Mesendoderm (in vitro differentiated cells): ENCODE data around the gene CCDC112. TPM values are rescaled to one million over a fixed set of nuclear protein-coding genes. Genes with fewer than 3 reads are reported as not detected.

Experiments used
- DNase-seq: peaks from one replicate; pipeline ENCODE4 v3.0.0; 2013
- H2AK5ac ChIP-seq: 2 replicates; pipeline ENCODE4 v1.6.1; 2013; ENCODE audit warnings: low read length, inconsistent platforms
- H2BK120ac ChIP-seq: 2 replicates; pipeline ENCODE4 v1.6.1; 2013; ENCODE audit warnings: low read depth, mild to moderate bottlenecking, low read length, moderate library complexity, mixed read lengths
- H2BK15ac ChIP-seq: replicated peaks from 2 replicates; pipeline ENCODE4 v1.6.1; 2013; ENCODE audit warnings: low read depth, mild to moderate bottlenecking, moderate library complexity
- H2BK5ac ChIP-seq: 2 replicates; pipeline ENCODE4 v1.6.1; 2013; ENCODE audit warnings: low read length, inconsistent platforms
- H3K18ac ChIP-seq: 2 replicates; pipeline ENCODE4 v1.6.1; 2013; ENCODE audit warnings: mild to moderate bottlenecking, low read length, mixed read lengths
- H3K23ac ChIP-seq: one replicate; pipeline ENCODE4 v1.6.1; 2013; ENCODE audit warnings: low read length
- H3K27ac ChIP-seq: 2 replicates; pipeline ENCODE4 v1.5.1; 2013; ENCODE audit warnings: low read depth, mild to moderate bottlenecking, inconsistent platforms, low read length, moderate library complexity
- H3K27me3 ChIP-seq: 2 replicates; pipeline ENCODE4 v1.6.1; 2013; ENCODE audit warnings: low read length, control low read depth, mild to moderate bottlenecking, inconsistent platforms; ENCODE audit not compliant: insufficient read depth, poor library complexity
- H3K36me3 ChIP-seq: 2 replicates; pipeline ENCODE4 v1.6.1; 2013; ENCODE audit warnings: low read length, inconsistent platforms; ENCODE audit not compliant: control insufficient read depth, insufficient read depth
- H3K4ac ChIP-seq: one replicate; pipeline ENCODE4 v1.6.1; 2013; ENCODE audit warnings: low read depth, mild to moderate bottlenecking, low read length, moderate library complexity
- H3K4me1 ChIP-seq: 2 replicates; pipeline ENCODE4 v1.6.1; 2013; ENCODE audit warnings: low read depth, low read length, inconsistent platforms; ENCODE audit not compliant: control insufficient read depth
- H3K4me2 ChIP-seq: 2 replicates; pipeline ENCODE4 v1.6.1; 2013; ENCODE audit warnings: low read length
- H3K4me3 ChIP-seq: 2 replicates; pipeline ENCODE4 v1.5.1; 2013; ENCODE audit warnings: mild to moderate bottlenecking, low read length
- H3K56ac ChIP-seq: one replicate; pipeline ENCODE4 v1.6.1; 2013; ENCODE audit warnings: low read length
- H3K79me1 ChIP-seq: 2 replicates; pipeline ENCODE4 v1.6.1; 2013; ENCODE audit warnings: low read length, inconsistent platforms
- H3K79me2 ChIP-seq: 2 replicates; pipeline ENCODE4 v1.6.1; 2013; ENCODE audit warnings: mild to moderate bottlenecking, low read length; ENCODE audit not compliant: control insufficient read depth, insufficient read depth
- H3K9ac ChIP-seq: 2 replicates; pipeline ENCODE4 v1.6.1; 2013; ENCODE audit warnings: low read length, inconsistent platforms
- H4K5ac ChIP-seq: one replicate; pipeline ENCODE4 v1.6.1; 2013; ENCODE audit warnings: low read length
- H4K8ac ChIP-seq: one replicate; pipeline ENCODE4 v1.6.1; 2013; ENCODE audit warnings: low read depth, mild to moderate bottlenecking, control low read depth, low read length, moderate library complexity
- WGBS: extraction: QIAGEN DNeasy Blood & Tissue Kit; methylation state at CpG from one replicate; pipeline ENCODE4 v1.1.7; 2013; ENCODE audit warnings: low lambda C conversion rate, missing lambda C conversion rate; ENCODE audit not compliant: insufficient coverage; ENCODE audit errors: extremely low coverage; 5-methylcytosine and 5-hydroxymethylcytosine counted together
- small RNA-seq: library from polyadenylated mRNA; stranded (forward); fragments of <200 nt; extraction: miRNeasy Mini kit (QIAGEN cat#:217004); gene quantifications from one replicate; pipeline ENCODE3, GENCODE V24; 2013; ENCODE audit not compliant: insufficient read depth

The CCDC112 gene

GRCh38 chr5:115236599-115236998, 59.9 kb downstream of the CCDC112 start:
- no peak overlapping the region for H3K27ac ChIP-seq
- H3K79me1 ChIP-seq: no peaks in the 10 kb centered on the region
- H3K4me3 ChIP-seq: no peak overlapping the region
- no peak overlapping the region for H3K56ac ChIP-seq
- no peak overlapping the region for H3K18ac ChIP-seq
- H3K27me3 ChIP-seq: no peaks in the 10 kb centered on the region
- no peak overlapping the region for H3K4me2 ChIP-seq
- no peak overlapping the region for H2BK5ac ChIP-seq
- no peak overlapping the region for H2BK15ac ChIP-seq
- no peak overlapping the region for H2BK120ac ChIP-seq
- no peak overlapping the region for H3K23ac ChIP-seq
- no peaks in the 10 kb centered on the region for H3K36me3 ChIP-seq
- no peak overlapping the region for H4K5ac ChIP-seq
- no peak overlapping the region for H4K8ac ChIP-seq
- H3K79me2 ChIP-seq: no peaks in the 10 kb centered on the region
- no peak overlapping the region for H2AK5ac ChIP-seq
- no peak overlapping the region for H3K9ac ChIP-seq
- no peak overlapping the region for H3K4ac ChIP-seq
- no CpG with 5 or more reads among the region's 2 CpGs for WGBS
- DNase-seq: no peak
- H3K4me1 ChIP-seq: no peaks in the 10 kb centered on the region

DNA sequence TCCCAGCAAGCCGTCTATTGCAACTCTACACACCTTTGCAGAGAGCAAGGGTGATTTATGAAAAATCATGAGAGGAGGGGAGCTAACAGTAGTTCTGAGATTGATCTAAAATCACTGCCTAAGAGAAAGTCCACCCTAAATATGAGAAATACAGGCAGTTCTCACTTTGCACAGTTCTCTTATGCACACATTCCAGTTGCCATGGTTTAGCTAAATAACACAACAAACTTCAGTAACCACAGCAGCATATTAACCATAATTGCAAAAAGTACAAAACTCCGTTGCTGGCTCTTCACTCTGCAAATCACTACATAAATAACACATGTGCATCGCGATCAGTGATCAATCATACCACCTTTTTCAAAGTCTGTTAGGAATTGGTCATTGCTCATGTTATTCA, 64.9 kb downstream of the CCDC112 start:
- WGBS: no CpG with 5 or more reads among the region's 4 CpGs
- DNase-seq: no peak
- Histone ChIP-seq H3K27ac (no peak overlapping the region), H3K4me2 (no peak overlapping the region), H4K5ac (no peak overlapping the region), H3K4me1 (no peaks in the 10 kb centered on the region), H3K79me1 (no peaks in the 10 kb centered on the region), H2AK5ac (no peak overlapping the region), H3K4ac (no peak overlapping the region), H2BK15ac (no peak overlapping the region), H3K27me3 (no peaks in the 10 kb centered on the region), H3K56ac (no peak overlapping the region), H3K79me2 (no peaks in the 10 kb centered on the region), H2BK5ac (no peak overlapping the region), H2BK120ac (no peak overlapping the region), H3K18ac (no peak overlapping the region), H3K4me3 (no peak overlapping the region), H3K23ac (no peak overlapping the region), H3K36me3 (no peaks in the 10 kb centered on the region), H4K8ac (no peak overlapping the region), H3K9ac (no peak overlapping the region)

DNA sequence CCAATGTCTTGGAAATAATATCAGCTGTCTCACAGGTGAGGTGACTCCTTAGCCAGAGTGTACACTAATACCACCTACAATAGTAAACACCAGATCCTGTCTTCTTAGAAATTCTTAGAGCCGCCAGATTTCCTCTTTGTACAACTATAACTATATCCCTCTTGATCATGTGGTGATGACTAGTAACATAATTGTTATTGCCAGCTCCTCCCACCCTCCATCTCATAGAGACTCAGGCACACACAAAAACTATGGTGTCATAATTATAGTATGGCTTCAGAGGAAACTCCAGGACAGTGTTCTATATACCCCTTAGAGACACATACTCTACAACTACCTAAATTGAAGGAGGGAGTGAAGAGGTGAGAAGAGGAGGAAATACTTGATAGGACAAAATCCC, 66.8 kb downstream of the CCDC112 start:
- Histone ChIP-seq H3K9ac (no peak overlapping the region), H2BK120ac (no peak overlapping the region), H3K4ac (no peak overlapping the region), H3K23ac (no peak overlapping the region), H3K4me3 (no peak overlapping the region), H3K4me2 (no peak overlapping the region), H2BK5ac (no peak overlapping the region), H3K27ac (no peak overlapping the region), H4K8ac (no peak overlapping the region), H3K36me3 (no peaks in the 10 kb centered on the region), H3K18ac (no peak overlapping the region), H3K4me1 (no peaks in the 10 kb centered on the region), H3K27me3 (no peaks in the 10 kb centered on the region), H2BK15ac (no peak overlapping the region), H3K79me2 (no peaks in the 10 kb centered on the region), H4K5ac (no peak overlapping the region), H2AK5ac (no peak overlapping the region), H3K79me1 (no peaks in the 10 kb centered on the region), H3K56ac (no peak overlapping the region)
- no peak for DNase-seq
- no CpG with 5 or more reads among the region's 1 CpG for WGBS

DNA sequence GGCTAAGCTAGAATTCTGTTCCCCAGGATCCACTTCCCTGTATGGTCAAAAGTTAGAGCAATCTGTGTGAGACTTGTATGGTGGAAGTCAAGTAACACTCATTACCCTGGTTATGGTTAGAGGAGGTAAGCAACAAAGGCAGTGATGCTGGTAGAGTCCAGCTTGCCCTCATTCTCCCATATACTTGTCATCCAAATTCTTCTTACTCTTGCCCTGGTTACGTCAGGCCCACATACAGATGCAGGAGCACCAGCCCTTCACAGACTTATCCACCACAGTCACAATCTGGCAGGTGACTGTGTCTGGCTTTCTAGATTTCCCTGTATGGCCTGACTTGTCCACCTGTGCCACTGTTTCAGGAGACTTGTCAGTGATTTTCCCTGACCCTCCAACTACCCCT, 69.2 kb downstream of the CCDC112 start:
- no peak overlapping the region for H3K27ac ChIP-seq
- H3K27me3 ChIP-seq: no peaks in the 10 kb centered on the region
- no peak overlapping the region for H4K5ac ChIP-seq
- DNase-seq: no peak
- no peak overlapping the region for H2BK120ac ChIP-seq
- no peaks in the 10 kb centered on the region for H3K36me3 ChIP-seq
- H4K8ac ChIP-seq: no peak overlapping the region
- WGBS: no CpG with 5 or more reads among the region's 1 CpG
- no peaks in the 10 kb centered on the region for H3K79me1 ChIP-seq
- H3K4me3 ChIP-seq: no peak overlapping the region
- no peaks in the 10 kb centered on the region for H3K79me2 ChIP-seq
- no peak overlapping the region for H3K18ac ChIP-seq
- H3K4me1 ChIP-seq: no peaks in the 10 kb centered on the region
- H3K9ac ChIP-seq: no peak overlapping the region
- H3K23ac ChIP-seq: no peak overlapping the region
- no peak overlapping the region for H2BK5ac ChIP-seq
- no peak overlapping the region for H3K4me2 ChIP-seq
- no peak overlapping the region for H2AK5ac ChIP-seq
- no peak overlapping the region for H3K4ac ChIP-seq
- no peak overlapping the region for H3K56ac ChIP-seq
- H2BK15ac ChIP-seq: no peak overlapping the region

Small RNA genes within 50 kb of the gene (small RNA-seq; reads per million reads assigned to genes)
- not detected for gene HMGN1P15
